ENCODE data around the gene TTLL6. TPM values are rescaled to one million over a fixed set of nuclear protein-coding genes. Genes with fewer than 3 reads are reported as not detected.
"Not testable (repeated sequence)": the region's sequence is repeated elsewhere in the genome, so short reads cannot be mapped to it uniquely, and the experiment has no call there.

The TTLL6 gene
- total and polyA plus RNA-seq, 4 donors, result 0.22 to 0.61 (median 0.31) TPM

DNA sequence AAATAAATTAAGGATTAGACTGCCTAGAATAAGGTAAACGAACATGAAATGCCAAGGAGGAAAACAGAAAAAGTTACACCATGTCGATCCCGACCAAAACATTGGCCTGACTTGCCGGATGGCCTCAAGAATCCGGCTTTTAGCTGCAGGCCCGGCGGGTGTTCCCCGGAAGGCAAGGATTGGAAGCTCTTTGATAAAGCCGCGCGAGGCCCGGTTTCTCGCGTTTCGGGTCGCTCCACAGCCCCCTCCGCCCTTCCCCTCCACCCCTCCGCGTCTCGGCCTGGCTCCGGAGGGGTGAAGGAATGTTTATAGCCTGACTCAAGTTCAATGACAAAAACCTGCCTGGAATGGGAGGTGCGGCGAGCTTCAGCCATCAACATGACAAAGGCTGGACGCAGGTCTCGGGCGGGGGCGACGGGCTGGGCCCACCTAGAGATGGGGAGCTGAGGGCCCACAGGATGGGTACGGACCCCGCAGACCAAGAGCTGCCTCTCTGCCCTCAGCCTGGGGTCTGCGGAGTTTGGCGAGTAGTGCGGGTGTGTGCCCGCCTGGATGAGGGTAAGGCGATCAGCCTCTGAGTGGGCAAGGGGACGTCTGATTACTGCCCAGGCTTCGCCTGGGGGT lies 97.3 kb downstream of the TTLL6 start:
- H3K9me3 ChIP-seq (ENCODE audit: control insufficient read depth, insufficient read depth, low read length), result no peaks in the 10 kb centered on the region
- WGBS (ENCODE audit: insufficient coverage), result 3% methylated on average over 29 of the region's 37 CpGs

DNA sequence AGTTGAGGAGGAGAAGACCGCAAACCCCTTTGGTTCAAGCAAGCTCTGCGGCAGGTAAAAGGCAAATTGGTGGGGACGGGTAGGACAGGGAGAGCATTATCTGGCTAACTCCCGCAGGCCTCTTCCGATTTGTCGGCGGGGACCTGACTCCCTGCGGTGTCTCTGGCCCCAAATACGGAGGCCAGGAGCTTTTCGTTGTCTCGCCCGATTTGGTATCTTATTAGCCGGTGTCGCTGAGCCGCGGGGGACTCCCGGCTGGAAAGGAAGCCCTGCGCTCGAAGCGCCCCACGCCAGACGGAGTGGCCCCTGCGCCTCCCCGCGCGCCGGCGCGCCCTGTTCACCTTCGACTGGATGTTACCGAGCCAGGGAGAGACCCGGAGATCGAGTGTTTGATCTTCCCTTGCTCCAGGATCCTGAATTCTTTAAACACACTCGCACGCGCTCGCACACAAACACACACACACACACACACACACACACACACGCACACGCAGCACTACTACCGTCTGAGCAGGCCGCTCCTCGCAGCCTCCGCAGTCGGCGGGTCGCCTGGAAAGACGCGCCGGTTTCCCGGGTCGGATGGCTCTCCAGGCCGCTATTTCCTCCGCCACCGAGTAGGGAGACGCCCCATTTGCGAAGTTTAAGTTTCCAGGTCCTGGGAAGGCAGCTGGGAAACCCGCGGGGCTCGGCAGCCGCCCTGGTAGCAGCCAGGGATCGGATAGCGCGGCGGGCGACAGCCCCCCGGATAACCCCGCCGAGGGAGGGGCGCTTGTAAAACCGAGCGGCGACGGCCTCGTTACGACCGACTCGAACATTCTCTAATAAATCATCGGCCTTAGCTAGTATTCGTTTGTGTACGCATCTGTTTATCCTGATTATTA lies 98.0 kb downstream of the TTLL6 start:
- Histone ChIP-seq H3K36me3 (ENCODE audit: control insufficient read depth, insufficient read depth, low read length) (no peaks in the 10 kb centered on the region), H3K4me3 (ENCODE audit: low read depth, low read length) (no peak overlapping the region), H3K27me3 (ENCODE audit: control insufficient read depth, insufficient read depth, low read length) (peaks cover 97% of the 10 kb centered on the region), H3K9me3 (ENCODE audit: control insufficient read depth, insufficient read depth, low read length) (no peaks in the 10 kb centered on the region), H3K4me1 (ENCODE audit: control insufficient read depth, insufficient read depth, low read length) (peaks cover 32% of the 10 kb centered on the region), H3K27ac (ENCODE audit: low read depth, low read length) (no peak overlapping the region)
- under 1% methylated on average over 74 of the region's 80 CpGs for WGBS (ENCODE audit: insufficient coverage)
- DNase-seq (ENCODE audit: low read depth in 4 of 6, low spot score in 6 of 6), result peak in 2 of 6 donors; percentile 43 to 49

More for the DNA sequence above, 97.3 kb downstream of the TTLL6 start:
- peak in 1 of 6 donors; percentile 52 for DNase-seq (ENCODE audit: low read depth in 4 of 6, low spot score in 6 of 6)
- Histone ChIP-seq H3K4me1 (ENCODE audit: control insufficient read depth, insufficient read depth, low read length) (peaks cover 38% of the 10 kb centered on the region), H3K27ac (ENCODE audit: low read depth, low read length) (no peak overlapping the region), H3K4me3 (ENCODE audit: low read depth, low read length) (no peak overlapping the region), H3K27me3 (ENCODE audit: control insufficient read depth, insufficient read depth, low read length) (peaks cover 99% of the 10 kb centered on the region), H3K36me3 (ENCODE audit: control insufficient read depth, insufficient read depth, low read length) (no peaks in the 10 kb centered on the region)

DNA sequence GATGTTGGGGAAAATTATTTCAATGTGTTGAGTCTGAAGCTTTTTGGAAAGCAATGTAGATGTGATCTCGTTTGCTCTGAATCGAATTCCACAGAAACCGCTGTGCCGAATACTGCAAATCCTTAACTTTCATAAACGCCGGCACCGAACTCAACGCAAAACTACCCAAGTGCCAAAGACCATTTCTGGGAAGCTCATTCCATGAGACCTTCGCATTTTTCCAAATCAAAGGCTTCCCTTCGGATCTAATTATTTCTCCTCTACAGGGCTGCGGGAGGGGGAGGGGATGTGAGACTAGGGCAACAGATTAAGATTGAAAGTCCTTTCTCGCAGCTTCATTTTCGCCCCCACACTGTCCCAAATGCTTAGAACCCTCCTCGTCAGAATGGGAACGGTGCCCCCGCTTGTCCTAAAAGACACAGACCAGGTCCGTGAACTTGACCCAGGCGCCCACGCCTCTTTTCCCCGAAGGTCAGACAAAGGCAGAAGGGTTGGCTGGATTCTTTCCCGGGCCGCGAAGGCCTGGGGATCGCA lies 98.7 kb downstream of the TTLL6 start:
- DNase-seq (ENCODE audit: low read depth in 4 of 6, low spot score in 6 of 6), result peak in 2 of 6 donors; percentile 55 to 74
- Histone ChIP-seq H3K27me3 (ENCODE audit: control insufficient read depth, insufficient read depth, low read length) (peaks cover 94% of the 10 kb centered on the region), H3K27ac (ENCODE audit: low read depth, low read length) (no peak overlapping the region), H3K4me3 (ENCODE audit: low read depth, low read length) (no peak overlapping the region), H3K4me1 (ENCODE audit: control insufficient read depth, insufficient read depth, low read length) (peaks cover 27% of the 10 kb centered on the region), H3K36me3 (ENCODE audit: control insufficient read depth, insufficient read depth, low read length) (no peaks in the 10 kb centered on the region), H3K9me3 (ENCODE audit: control insufficient read depth, insufficient read depth, low read length) (no peaks in the 10 kb centered on the region)
- WGBS (ENCODE audit: insufficient coverage), result under 1% methylated on average over 21 of the region's 24 CpGs

DNA sequence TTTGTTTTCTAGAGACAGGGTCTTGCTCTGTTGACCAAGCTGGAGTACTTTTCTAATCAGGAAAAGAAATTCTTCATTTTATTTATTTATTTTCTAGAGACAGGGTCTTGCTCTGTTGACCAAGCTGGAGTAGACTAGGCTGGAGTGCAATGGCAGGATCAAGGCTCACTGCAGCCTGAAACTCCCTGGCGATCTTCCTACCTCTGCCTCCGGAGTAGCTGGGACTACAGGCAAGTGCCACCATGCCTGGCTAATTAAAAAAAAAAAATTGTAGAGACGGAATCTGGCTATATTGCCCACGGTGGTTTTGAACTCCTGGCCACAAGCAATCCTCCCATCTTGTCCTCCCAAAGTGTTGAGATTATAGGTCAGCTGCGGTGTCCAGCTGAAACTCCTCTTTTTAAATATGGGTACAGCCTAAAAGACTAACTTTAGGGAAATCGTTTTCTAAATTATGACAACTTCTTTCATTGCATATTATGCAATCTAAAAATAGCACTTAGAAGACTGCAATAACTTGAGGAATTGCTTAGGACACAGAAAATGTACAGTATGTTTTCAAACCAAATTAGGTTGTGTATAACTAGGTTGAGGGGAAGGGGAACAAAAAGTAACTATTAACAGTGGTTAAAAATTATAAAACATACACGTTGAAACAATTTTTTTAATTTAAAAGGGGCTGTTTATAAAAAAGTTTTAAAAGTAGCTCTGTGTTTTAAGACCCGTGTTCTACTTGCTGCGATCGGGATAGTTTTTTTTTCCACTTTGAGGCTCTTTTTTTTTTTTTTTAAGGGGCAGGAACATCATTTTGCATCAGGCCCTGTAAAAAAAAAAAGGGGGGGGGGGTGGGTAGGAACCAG lies 99.4 kb downstream of the TTLL6 start:
- Histone ChIP-seq H3K9me3 (ENCODE audit: control insufficient read depth, insufficient read depth, low read length) (no peaks in the 10 kb centered on the region), H3K36me3 (ENCODE audit: control insufficient read depth, insufficient read depth, low read length) (no peaks in the 10 kb centered on the region), H3K27ac (ENCODE audit: low read depth, low read length) (no peak overlapping the region), H3K4me3 (ENCODE audit: low read depth, low read length) (no peak overlapping the region), H3K27me3 (ENCODE audit: control insufficient read depth, insufficient read depth, low read length) (peaks cover 91% of the 10 kb centered on the region), H3K4me1 (ENCODE audit: control insufficient read depth, insufficient read depth, low read length) (peaks cover 20% of the 10 kb centered on the region)
- WGBS (ENCODE audit: insufficient coverage), result 18% methylated on average over 4 of the region's 10 CpGs
- peak in 1 of 6 donors; percentile 43 for DNase-seq (ENCODE audit: low read depth in 4 of 6, low spot score in 6 of 6)

DNA sequence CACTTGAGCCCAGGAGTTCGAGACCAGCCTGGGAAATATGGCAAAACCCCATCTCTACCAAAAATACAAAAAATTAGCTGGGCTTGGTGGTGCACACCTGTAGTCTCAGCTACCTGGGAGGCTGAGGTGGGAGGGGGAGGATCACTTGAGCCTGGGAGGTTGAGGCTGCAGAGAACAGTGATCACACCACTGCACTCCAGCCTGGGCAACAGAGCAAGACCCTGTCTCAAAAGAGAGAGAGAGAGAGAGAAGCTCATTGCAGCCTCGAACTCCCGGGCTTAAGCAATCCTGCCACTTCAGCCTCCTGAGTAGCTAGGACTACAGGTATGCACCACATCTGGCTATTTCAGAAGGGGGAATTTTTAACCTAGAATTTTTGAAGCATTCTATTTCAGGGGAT lies 100.5 kb downstream of the TTLL6 start:
- not testable (repeated sequence) for H3K36me3 ChIP-seq (ENCODE audit: control insufficient read depth, insufficient read depth, low read length); H3K4me3 ChIP-seq (ENCODE audit: low read depth, low read length); H3K27ac ChIP-seq (ENCODE audit: low read depth, low read length); DNase-seq (ENCODE audit: low read depth in 4 of 6, low spot score in 6 of 6); H3K9me3 ChIP-seq (ENCODE audit: control insufficient read depth, insufficient read depth, low read length)
- peaks cover 18% of the 10 kb centered on the region for H3K4me1 ChIP-seq (ENCODE audit: control insufficient read depth, insufficient read depth, low read length)
- H3K27me3 ChIP-seq (ENCODE audit: control insufficient read depth, insufficient read depth, low read length), result peaks cover 87% of the 10 kb centered on the region
- WGBS (ENCODE audit: insufficient coverage), result 80% methylated on average over 1 of the region's 3 CpGs

DNA sequence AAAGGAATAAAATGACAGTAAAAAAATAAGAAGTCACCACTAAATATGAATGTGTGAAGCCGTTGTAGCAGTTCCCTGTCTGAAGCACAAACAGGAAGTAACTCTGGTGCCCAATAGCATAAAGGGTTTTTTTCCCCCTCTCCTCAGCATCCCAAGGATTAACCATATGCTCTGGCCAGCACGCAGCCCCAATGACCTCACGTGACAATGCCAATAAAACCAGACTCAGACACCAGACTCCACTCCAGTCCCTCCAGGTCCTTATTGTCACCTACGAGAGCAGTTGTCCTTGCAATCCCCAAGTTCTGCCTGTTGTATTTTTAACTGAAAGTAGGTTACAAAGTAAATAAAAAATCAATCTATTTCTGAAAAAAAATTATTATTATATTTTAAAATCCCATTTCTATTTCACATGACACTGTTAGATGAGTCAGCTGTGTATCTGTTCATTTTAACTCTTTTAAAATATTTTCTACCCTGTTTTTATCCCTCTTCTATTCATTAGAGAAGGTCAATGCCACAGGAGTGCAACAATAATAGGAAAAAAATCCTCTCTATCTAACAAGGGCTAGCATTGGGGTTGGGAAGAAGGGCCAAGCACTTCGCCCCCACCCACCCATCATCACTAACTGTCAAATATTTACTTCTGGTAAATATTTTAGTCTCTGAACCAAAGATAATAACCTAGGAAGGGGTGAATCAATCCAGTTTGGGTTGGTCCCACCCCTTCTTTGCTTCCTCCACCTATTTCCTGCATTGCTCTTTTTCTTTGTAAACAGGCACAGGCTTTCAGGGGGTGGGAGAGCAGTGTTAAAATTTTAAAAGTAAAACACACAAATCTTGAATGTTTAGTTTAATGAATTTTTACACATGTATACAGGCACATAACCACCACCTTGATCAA lies 101.3 kb downstream of the TTLL6 start:
- Histone ChIP-seq H3K9me3 (ENCODE audit: control insufficient read depth, insufficient read depth, low read length) (no peaks in the 10 kb centered on the region), H3K4me1 (ENCODE audit: control insufficient read depth, insufficient read depth, low read length) (peaks cover 18% of the 10 kb centered on the region), H3K27ac (ENCODE audit: low read depth, low read length) (no peak overlapping the region), H3K4me3 (ENCODE audit: low read depth, low read length) (no peak overlapping the region), H3K36me3 (ENCODE audit: control insufficient read depth, insufficient read depth, low read length) (no peaks in the 10 kb centered on the region), H3K27me3 (ENCODE audit: control insufficient read depth, insufficient read depth, low read length) (peaks cover 87% of the 10 kb centered on the region)
- 15% methylated on average over 3 of the region's 5 CpGs for WGBS (ENCODE audit: insufficient coverage)
- DNase-seq (ENCODE audit: low read depth in 4 of 6, low spot score in 6 of 6), result no peak

Small RNA genes within 50 kb of the gene (small RNA-seq; reads per million reads assigned to genes)
- not detected for gene COX6B1P2 (ENCODE audit: low replicate concordance)
- not detected for gene MIR3185 (ENCODE audit: low replicate concordance)
- gene RF02132 (ENCODE audit: low replicate concordance), result not detected
- gene RF02133 (ENCODE audit: low replicate concordance), result not detected
- not detected for gene RN7SL125P (ENCODE audit: low replicate concordance)

Other genes with a start within 250 kb of the TTLL6 start
- 1 to 10 TPM; 6.0 to 6.5 TPM for gene HOXB4, start 238.9 kb downstream of the TTLL6 start, total RNA-seq
- gene HOXB4, start 238.9 kb downstream of the TTLL6 start, polyA plus RNA-seq (ENCODE audit: insufficient read length in 2 of 2), result 10 to 100 TPM; 13.5 to 16.6 TPM
- gene HOXB3, start 227.0 kb downstream of the TTLL6 start, total RNA-seq, result 10 to 100 TPM; 23.8 to 48.5 TPM
- gene HOXB3, start 227.0 kb downstream of the TTLL6 start, polyA plus RNA-seq (ENCODE audit: insufficient read length in 2 of 2), result 100 to 1,000 TPM; 141 to 162 TPM
- gene HOXB5, start 223.4 kb downstream of the TTLL6 start, total RNA-seq, result 1 to 10 TPM; 2.9 to 4.2 TPM
- 100 to 1,000 TPM; 108 to 116 TPM for gene HOXB5, start 223.4 kb downstream of the TTLL6 start, polyA plus RNA-seq (ENCODE audit: insufficient read length in 2 of 2)
- gene HOXB6, start 212.2 kb downstream of the TTLL6 start, total RNA-seq, result 10 to 100 TPM; 20.2 to 41.3 TPM
- gene HOXB6, start 212.2 kb downstream of the TTLL6 start, polyA plus RNA-seq (ENCODE audit: insufficient read length in 2 of 2), result 100 to 1,000 TPM; 132 to 142 TPM
- gene HOXB7, start 206.2 kb downstream of the TTLL6 start, total RNA-seq, result 10 to 100 TPM; 16.6 to 18.7 TPM
- 10 to 100 TPM; 80.7 to 99.7 TPM for gene HOXB7, start 206.2 kb downstream of the TTLL6 start, polyA plus RNA-seq (ENCODE audit: insufficient read length in 2 of 2)
- 100 to 1,000 TPM in 1 of 2 donors, 10 to 100 TPM in 1; 23.7 to 110 TPM for gene HOXB8, start 201.9 kb downstream of the TTLL6 start, total RNA-seq
- 100 to 1,000 TPM; 499 to 522 TPM for gene HOXB8, start 201.9 kb downstream of the TTLL6 start, polyA plus RNA-seq (ENCODE audit: insufficient read length in 2 of 2)
- 10 to 100 TPM; 19.8 to 23.9 TPM for gene HOXB9, start 190.9 kb downstream of the TTLL6 start, total RNA-seq
- 100 to 1,000 TPM; 234 to 413 TPM for gene HOXB9, start 190.9 kb downstream of the TTLL6 start, polyA plus RNA-seq (ENCODE audit: insufficient read length in 2 of 2)
- not detected for gene PRAC1, start 94.7 kb downstream of the TTLL6 start, total RNA-seq
- not detected for gene PRAC1, start 94.7 kb downstream of the TTLL6 start, polyA plus RNA-seq (ENCODE audit: insufficient read length in 2 of 2)
- gene PRAC2, start 94.0 kb downstream of the TTLL6 start, total RNA-seq, result not detected
- not detected for gene PRAC2, start 94.0 kb downstream of the TTLL6 start, polyA plus RNA-seq (ENCODE audit: insufficient read length in 2 of 2)
- under 1 TPM in 1 of 2 donors, not detected in 1; 0.40 TPM for gene HOXB13, start 88.5 kb downstream of the TTLL6 start, total RNA-seq
- not detected for gene HOXB13, start 88.5 kb downstream of the TTLL6 start, polyA plus RNA-seq (ENCODE audit: insufficient read length in 2 of 2)
- gene CALCOCO2, start 13.8 kb upstream of the TTLL6 start, total RNA-seq, result 10 to 100 TPM; 37.3 to 46.0 TPM
- gene CALCOCO2, start 13.8 kb upstream of the TTLL6 start, polyA plus RNA-seq (ENCODE audit: insufficient read length in 2 of 2), result 10 to 100 TPM; 41.1 to 59.0 TPM
- 10 to 100 TPM; 47.6 to 79.5 TPM for gene ATP5MC1, start 75.6 kb upstream of the TTLL6 start, total RNA-seq
- gene ATP5MC1, start 75.6 kb upstream of the TTLL6 start, polyA plus RNA-seq (ENCODE audit: insufficient read length in 2 of 2), result 100 to 1,000 TPM; 212 to 213 TPM
- 10 to 100 TPM; 54.1 to 65.6 TPM for gene UBE2Z, start 91.2 kb upstream of the TTLL6 start, total RNA-seq
- 10 to 100 TPM; 80.4 to 89.3 TPM for gene UBE2Z, start 91.2 kb upstream of the TTLL6 start, polyA plus RNA-seq (ENCODE audit: insufficient read length in 2 of 2)
- gene SNF8, start 127.6 kb upstream of the TTLL6 start, total RNA-seq, result 10 to 100 TPM; 34.6 to 80.4 TPM
- gene SNF8, start 127.6 kb upstream of the TTLL6 start, polyA plus RNA-seq (ENCODE audit: insufficient read length in 2 of 2), result 100 to 1,000 TPM in 1 of 2 donors, 10 to 100 TPM in 1; 94.9 to 108 TPM
- not detected for gene GIP, start 151.4 kb upstream of the TTLL6 start, total RNA-seq
- gene GIP, start 151.4 kb upstream of the TTLL6 start, polyA plus RNA-seq (ENCODE audit: insufficient read length in 2 of 2), result not detected
- 1 to 10 TPM; 1.4 to 7.5 TPM for gene IGF2BP1, start 180.2 kb upstream of the TTLL6 start, total RNA-seq
- 1 to 10 TPM; 6.3 to 6.6 TPM for gene IGF2BP1, start 180.2 kb upstream of the TTLL6 start, polyA plus RNA-seq (ENCODE audit: insufficient read length in 2 of 2)

Data from spinal cord (tissue), 10 donors.